IMR-90 (cell line): ENCODE results near the gene CCDC122.

ENCODE experiments used
- BHLHE40 ChIP-seq: fragments of 150-350 bp; IDR thresholded peaks from 2 replicates; pipeline ENCODE4 v1.6.1; 2016; ENCODE audit warnings: mild to moderate bottlenecking, low read depth, low read length
- CHD1 ChIP-seq: IDR thresholded peaks from 2 replicates; pipeline ENCODE4 v1.6.1; 2012; ENCODE audit warnings: low read depth, low read length, improper control_type of control experiment
- CTCF ChIP-seq: conservative IDR thresholded peaks from 2 replicates; pipeline ENCODE4 v1.5.1; 2012; ENCODE audit warnings: mild to moderate bottlenecking, low read depth, low read length, improper control_type of control experiment
- ELK1 ChIP-seq: fragments of 150-350 bp; IDR thresholded peaks from 2 replicates; pipeline ENCODE4 v1.6.1; 2016; ENCODE audit warnings: low read depth, mild to moderate bottlenecking, low read length, moderate library complexity, borderline replicate concordance
- FOS ChIP-seq: fragments of 150-350 bp; IDR thresholded peaks from 2 replicates; pipeline ENCODE4 v1.6.1; 2016; ENCODE audit warnings: low read depth, low read length
- MAFK ChIP-seq: IDR thresholded peaks from 2 replicates; pipeline ENCODE4 v1.6.1; 2012; ENCODE audit warnings: low read depth, low read length, improper control_type of control experiment
- MXI1 ChIP-seq: IDR thresholded peaks from 2 replicates; pipeline ENCODE4 v1.6.1; 2012; ENCODE audit warnings: low read depth, mild to moderate bottlenecking, low read length, moderate library complexity, borderline replicate concordance
- NFE2L2 ChIP-seq: fragments of 150-350 bp; IDR thresholded peaks from 2 replicates; pipeline ENCODE4 v1.6.1; 2016; ENCODE audit warnings: low read depth, mild to moderate bottlenecking, low read length
- POLR2A ChIP-seq: IDR thresholded peaks from 2 replicates; pipeline ENCODE4 v1.6.1; 2012; ENCODE audit warnings: mild to moderate bottlenecking, low read depth, low read length
- RAD21 ChIP-seq: IDR thresholded peaks from 2 replicates; pipeline ENCODE4 v1.6.1; 2012; ENCODE audit warnings: low read length, improper control_type of control experiment
- RCOR1 ChIP-seq: IDR thresholded peaks from 2 replicates; pipeline ENCODE4 v1.6.1; 2012; ENCODE audit warnings: mild to moderate bottlenecking, low read length, improper control_type of control experiment; ENCODE audit not compliant: insufficient replicate concordance
- RFX5 ChIP-seq: IDR thresholded peaks from 2 replicates; pipeline ENCODE4 v1.8.0; 2012; ENCODE audit warnings: low read depth, mild to moderate bottlenecking, low read length, moderate library complexity
- SMC3 ChIP-seq: fragments of 150-350 bp; IDR thresholded peaks from 2 replicates; pipeline ENCODE4 v1.6.1; 2016; ENCODE audit warnings: low read depth, mild to moderate bottlenecking, antibody characterized with exemption, low read length, moderate library complexity
- USF2 ChIP-seq: fragments of 150-350 bp; IDR thresholded peaks from 2 replicates; pipeline ENCODE4 v1.6.1; 2017; ENCODE audit warnings: mild to moderate bottlenecking, antibody characterized with exemption, low read length, low read depth

GRCh38 chr13:43838909-43839308 is 40.6 kb downstream of the CCDC122 start:
- TF ChIP-seq CTCF (no peak), USF2 (no peak), POLR2A (no peak), BHLHE40 (peak; percentile 62), ELK1 (no peak), RFX5 (no peak), MAFK (no peak), RAD21 (no peak), MXI1 (no peak), RCOR1 (no peak), SMC3 (no peak), FOS (no peak), CHD1 (no peak), NFE2L2 (no peak)
